ENCODE measurements around the gene CLIC3. TPM values are rescaled to one million over a fixed set of nuclear protein-coding genes. Genes with fewer than 3 reads are reported as not detected.

The CLIC3 gene
- total RNA-seq, 1 donor from 2014 or later = not detected

Other genes with a start within 250 kb of the CLIC3 start
- not detected for gene LCN6, start 248.0 kb downstream of the CLIC3 start, total RNA-seq
- gene LCN8, start 238.3 kb downstream of the CLIC3 start, total RNA-seq = not detected
- gene LCN15, start 232.1 kb downstream of the CLIC3 start, total RNA-seq = not detected
- gene TMEM141, start 205.2 kb downstream of the CLIC3 start, total RNA-seq = 55.1 TPM
- gene CCDC183, start 200.2 kb downstream of the CLIC3 start, total RNA-seq = 0.75 TPM
- 18.4 TPM for gene RABL6, start 188.6 kb downstream of the CLIC3 start, total RNA-seq
- 4.1 TPM for gene AJM1, start 154.1 kb downstream of the CLIC3 start, total RNA-seq
- 58.2 TPM for gene PHPT1, start 147.2 kb downstream of the CLIC3 start, total RNA-seq
- gene MAMDC4, start 144.2 kb downstream of the CLIC3 start, total RNA-seq = 28.6 TPM
- gene EDF1, start 130.3 kb downstream of the CLIC3 start, total RNA-seq = 232 TPM
- 7.4 TPM for gene TRAF2, start 110.1 kb downstream of the CLIC3 start, total RNA-seq
- gene FBXW5, start 51.8 kb downstream of the CLIC3 start, total RNA-seq = 112 TPM
- 411 TPM for gene C8G, start 51.3 kb downstream of the CLIC3 start, total RNA-seq
- 30.3 TPM for gene LCN12, start 44.3 kb downstream of the CLIC3 start, total RNA-seq
- 5.2 TPM for gene PTGDS, start 19.1 kb downstream of the CLIC3 start, total RNA-seq
- gene LCNL1, start 13.6 kb downstream of the CLIC3 start, total RNA-seq = not detected
- 27.3 TPM for gene PAXX, start 4.1 kb downstream of the CLIC3 start, total RNA-seq
- gene ABCA2, start 31.7 kb upstream of the CLIC3 start, total RNA-seq = 61.2 TPM
- 0.08 TPM for gene FUT7, start 35.5 kb upstream of the CLIC3 start, total RNA-seq
- gene NPDC1, start 49.6 kb upstream of the CLIC3 start, total RNA-seq = 16.6 TPM
- 1.7 TPM for gene ENTPD2, start 57.5 kb upstream of the CLIC3 start, total RNA-seq
- 0.15 TPM for gene SAPCD2, start 74.0 kb upstream of the CLIC3 start, total RNA-seq
- gene UAP1L1, start 80.9 kb upstream of the CLIC3 start, total RNA-seq = 1.8 TPM
- gene MAN1B1, start 90.4 kb upstream of the CLIC3 start, total RNA-seq = 27.4 TPM
- gene DPP7, start 118.2 kb upstream of the CLIC3 start, total RNA-seq = 87.0 TPM
- gene GRIN1, start 142.6 kb upstream of the CLIC3 start, total RNA-seq = not detected
- gene LRRC26, start 173.5 kb upstream of the CLIC3 start, total RNA-seq = not detected
- gene TMEM210, start 175.5 kb upstream of the CLIC3 start, total RNA-seq = not detected
- 35.5 TPM for gene ANAPC2, start 192.0 kb upstream of the CLIC3 start, total RNA-seq
- 29.4 TPM for gene SSNA1, start 192.1 kb upstream of the CLIC3 start, total RNA-seq
- gene TPRN, start 204.2 kb upstream of the CLIC3 start, total RNA-seq = 13.7 TPM
- gene TMEM203, start 209.1 kb upstream of the CLIC3 start, total RNA-seq = 24.5 TPM
- gene NDOR1, start 209.1 kb upstream of the CLIC3 start, total RNA-seq = 10.1 TPM
- 7.3 TPM for gene RNF208, start 225.7 kb upstream of the CLIC3 start, total RNA-seq
- gene CYSRT1, start 228.6 kb upstream of the CLIC3 start, total RNA-seq = 0.81 TPM
- gene RNF224, start 230.9 kb upstream of the CLIC3 start, total RNA-seq = not detected
- not detected for gene SLC34A3, start 234.3 kb upstream of the CLIC3 start, total RNA-seq
- 123 TPM for gene TUBB4B, start 244.7 kb upstream of the CLIC3 start, total RNA-seq

Data from left lobe of liver (tissue), 1 donor.